H1 (cell line): ENCODE results near the gene CAMTA1.

Source experiments
- CREB1 ChIP-seq: IDR thresholded peaks from 2 replicates; pipeline ENCODE4 v1.6.1; 2012; ENCODE audit warnings: inconsistent platforms
- CTCF ChIP-seq, 3 experiments: IDR thresholded peaks; 1 replicate in 2 of 3; 2 replicates in 1 of 3; pipeline versions ENCODE4 v1.5.1 to v1.6.1; 2011; ENCODE audit warnings: low read length in 3 of 3, mild to moderate bottlenecking in 3 of 3, inconsistent platforms in 2 of 3, low read depth in 1 of 3, moderate library complexity in 1 of 3; ENCODE audit not compliant: insufficient read depth in 1 of 3; ENCODE audit errors: control extremely low read depth in 1 of 3
- EP300 ChIP-seq, 2 experiments: IDR thresholded peaks; 1 replicate in 1 of 2; 2 replicates in 1 of 2; pipeline ENCODE4 v1.6.1; 2011 to 2012; ENCODE audit warnings: low read depth in 2 of 2, low read length in 2 of 2, mild to moderate bottlenecking in 2 of 2, borderline replicate concordance in 1 of 2, inconsistent platforms in 1 of 2, moderate library complexity in 1 of 2
- KDM1A ChIP-seq: fragments of 200-600, 300-600 bp; sonication (generic); IDR thresholded peaks from 2 replicates; pipeline ENCODE4 v1.7.1; 2016; ENCODE audit warnings: mild to moderate bottlenecking, low read length, borderline replicate concordance
- POLR2A ChIP-seq, 2 experiments: IDR thresholded peaks; 1 replicate in 1 of 2; 2 replicates in 1 of 2; pipeline ENCODE4 v1.6.1; 2011; ENCODE audit warnings: low read depth in 2 of 2, low read length in 2 of 2, mild to moderate bottlenecking in 2 of 2; ENCODE audit errors: control extremely low read depth in 1 of 2

GRCh38 chr1:7177438-7178146, 392.3 kb downstream of the CAMTA1 start:
- TF ChIP-seq CTCF (IDR thresholded peaks at IDR 0.05; ENCODE audit: control extremely low read depth in 1 of 3, insufficient read depth in 1 of 3, low read depth in 1 of 3, low read length in 3 of 3), result no peak
- no peak for TF ChIP-seq EP300 (IDR thresholded peaks at IDR 0.05; ENCODE audit: borderline replicate concordance in 1 of 2, low read depth in 2 of 2, low read length in 2 of 2)
- TF ChIP-seq KDM1A, result no peak
- no peak for TF ChIP-seq POLR2A (IDR thresholded peaks at IDR 0.05; ENCODE audit: control extremely low read depth in 1 of 2, low read depth in 2 of 2, low read length in 2 of 2)
- TF ChIP-seq CREB1, result no peak
